Right lobe of liver (tissue), 4 donors: Measurements from ENCODE around the gene SLC2A5.

Source experiments
- POLR2A ChIP-seq: fragments of 450-650 bp; IDR thresholded peaks from one replicate; pipeline ENCODE4 v1.6.1; 2017; ENCODE audit warnings: antibody characterized with exemption, mild to moderate bottlenecking
- TF ChIP-seq, protein P1 (sequence below), 4 donors: fragments of 200-600 bp in 3 of 4; fragments of 450-650 bp in 1 of 4; IDR thresholded peaks; one replicate each; pipeline versions ENCODE4 v1.5.1 to v1.8.0; 2016 to 2022; ENCODE audit warnings: antibody characterized with exemption in 4 of 4, mild to moderate bottlenecking in 2 of 4
- donor health status: DM: no; HTN: no; CAD: no.
- donor health status: DM: no; HTN: no; CAD: no.
- donor health status: DM: no; HTN: yes; CAD: no.

DNA sequence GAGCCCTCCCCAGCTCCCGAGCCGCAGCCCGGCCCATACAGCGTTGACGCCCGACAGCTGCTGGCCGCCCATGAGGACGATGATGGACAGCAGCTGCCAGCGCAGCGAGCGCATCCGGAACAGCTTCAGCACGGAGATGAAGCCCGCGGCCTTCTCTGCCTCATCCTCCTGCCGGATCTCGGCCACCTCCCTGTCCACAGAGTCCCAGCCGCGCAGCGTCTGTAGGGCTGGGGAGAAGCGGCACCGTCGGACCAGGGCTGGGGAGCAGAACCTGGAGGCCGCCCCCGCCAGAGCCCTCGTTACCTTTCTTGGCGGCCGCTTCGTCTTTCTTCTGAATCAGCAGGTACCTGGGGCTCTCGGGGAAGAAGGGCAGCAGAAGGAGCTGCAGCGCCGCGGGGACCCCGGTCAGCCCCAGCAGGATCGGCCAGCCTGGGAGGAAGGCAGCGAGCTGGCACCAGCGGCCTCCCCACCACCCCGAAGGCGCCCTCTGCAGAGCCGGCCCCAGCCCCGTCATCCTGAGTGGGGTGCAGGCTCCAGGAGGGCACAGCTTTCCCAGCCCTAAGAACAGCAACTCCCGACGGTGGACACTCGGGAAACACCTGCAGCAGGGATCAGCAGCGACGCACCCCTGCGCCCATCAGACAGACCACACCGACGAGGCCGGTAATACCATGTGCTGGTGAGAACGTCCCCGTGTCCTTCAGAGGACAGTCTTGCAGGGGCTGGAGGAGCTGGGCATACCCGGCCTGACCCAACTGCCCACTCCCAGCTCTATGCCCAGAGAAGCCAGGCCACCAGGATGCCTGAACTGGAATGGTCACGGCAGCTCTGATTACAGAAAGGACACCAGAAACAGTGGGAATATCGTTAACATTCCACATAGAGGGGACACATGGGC lies 29.4 kb downstream of the SLC2A5 start:
- no peak for TF ChIP-seq POLR2A
- TF ChIP-seq, protein P1, sequence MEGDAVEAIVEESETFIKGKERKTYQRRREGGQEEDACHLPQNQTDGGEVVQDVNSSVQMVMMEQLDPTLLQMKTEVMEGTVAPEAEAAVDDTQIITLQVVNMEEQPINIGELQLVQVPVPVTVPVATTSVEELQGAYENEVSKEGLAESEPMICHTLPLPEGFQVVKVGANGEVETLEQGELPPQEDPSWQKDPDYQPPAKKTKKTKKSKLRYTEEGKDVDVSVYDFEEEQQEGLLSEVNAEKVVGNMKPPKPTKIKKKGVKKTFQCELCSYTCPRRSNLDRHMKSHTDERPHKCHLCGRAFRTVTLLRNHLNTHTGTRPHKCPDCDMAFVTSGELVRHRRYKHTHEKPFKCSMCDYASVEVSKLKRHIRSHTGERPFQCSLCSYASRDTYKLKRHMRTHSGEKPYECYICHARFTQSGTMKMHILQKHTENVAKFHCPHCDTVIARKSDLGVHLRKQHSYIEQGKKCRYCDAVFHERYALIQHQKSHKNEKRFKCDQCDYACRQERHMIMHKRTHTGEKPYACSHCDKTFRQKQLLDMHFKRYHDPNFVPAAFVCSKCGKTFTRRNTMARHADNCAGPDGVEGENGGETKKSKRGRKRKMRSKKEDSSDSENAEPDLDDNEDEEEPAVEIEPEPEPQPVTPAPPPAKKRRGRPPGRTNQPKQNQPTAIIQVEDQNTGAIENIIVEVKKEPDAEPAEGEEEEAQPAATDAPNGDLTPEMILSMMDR (IDR thresholded peaks at IDR 0.05), result no peak
